ENCODE data around the gene PRKCI.

PRKCI gene

GRCh38 chr3:170306015-170306414, 83.8 kb downstream of the PRKCI start:
- TF ChIP-seq EZH2phosphoT487 (IDR thresholded peaks at IDR 0.05; ENCODE audit: borderline replicate concordance, low read length) = no peak
- TF ChIP-seq, protein P1, sequence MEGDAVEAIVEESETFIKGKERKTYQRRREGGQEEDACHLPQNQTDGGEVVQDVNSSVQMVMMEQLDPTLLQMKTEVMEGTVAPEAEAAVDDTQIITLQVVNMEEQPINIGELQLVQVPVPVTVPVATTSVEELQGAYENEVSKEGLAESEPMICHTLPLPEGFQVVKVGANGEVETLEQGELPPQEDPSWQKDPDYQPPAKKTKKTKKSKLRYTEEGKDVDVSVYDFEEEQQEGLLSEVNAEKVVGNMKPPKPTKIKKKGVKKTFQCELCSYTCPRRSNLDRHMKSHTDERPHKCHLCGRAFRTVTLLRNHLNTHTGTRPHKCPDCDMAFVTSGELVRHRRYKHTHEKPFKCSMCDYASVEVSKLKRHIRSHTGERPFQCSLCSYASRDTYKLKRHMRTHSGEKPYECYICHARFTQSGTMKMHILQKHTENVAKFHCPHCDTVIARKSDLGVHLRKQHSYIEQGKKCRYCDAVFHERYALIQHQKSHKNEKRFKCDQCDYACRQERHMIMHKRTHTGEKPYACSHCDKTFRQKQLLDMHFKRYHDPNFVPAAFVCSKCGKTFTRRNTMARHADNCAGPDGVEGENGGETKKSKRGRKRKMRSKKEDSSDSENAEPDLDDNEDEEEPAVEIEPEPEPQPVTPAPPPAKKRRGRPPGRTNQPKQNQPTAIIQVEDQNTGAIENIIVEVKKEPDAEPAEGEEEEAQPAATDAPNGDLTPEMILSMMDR (IDR thresholded peaks at IDR 0.05; ENCODE audit: low read depth, low read length, poor library complexity, severe bottlenecking) = no peak

DNA sequence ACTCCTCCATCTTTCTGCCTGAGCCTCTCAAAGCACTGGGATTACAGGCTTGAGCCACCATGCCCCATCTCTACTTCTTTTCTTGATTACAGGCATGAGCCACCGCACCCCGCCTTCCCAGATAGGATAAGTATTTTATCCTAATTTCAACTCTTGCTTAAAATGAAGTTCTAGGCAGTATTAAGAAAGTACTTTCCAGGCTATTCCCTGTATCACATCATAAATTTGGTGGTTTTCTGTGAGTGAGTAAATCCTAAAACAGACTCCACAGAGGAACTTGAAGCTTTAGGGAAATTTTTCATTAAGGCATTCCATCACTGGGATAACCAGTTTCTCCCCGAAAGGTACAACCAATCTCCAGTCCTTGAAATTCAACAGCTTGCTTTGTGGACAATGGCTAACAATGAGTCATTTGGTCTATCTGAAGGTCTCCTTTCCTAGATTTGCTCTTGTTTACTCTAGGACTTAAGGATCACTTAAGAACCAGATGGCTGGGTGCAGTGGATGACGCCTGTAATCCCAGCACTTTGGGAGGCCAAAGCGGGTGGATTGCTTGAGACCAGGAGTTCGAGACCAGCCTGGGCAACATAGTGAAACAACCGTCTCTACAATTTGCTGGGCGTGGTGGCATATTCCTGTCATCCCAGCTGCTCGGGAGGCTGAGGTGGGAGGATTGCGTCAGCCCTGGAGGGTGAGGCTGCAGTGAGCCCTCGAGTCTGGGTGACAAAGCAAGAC, 85.6 kb downstream of the PRKCI start:
- Histone ChIP-seq H3K4me2 (ENCODE audit: low read length) (no peak overlapping the region), H3K4me1 (ENCODE audit: control insufficient read depth, low read length) (peaks cover 3% of the 10 kb centered on the region; the same call in 1 of the 2 replicates)
- TF ChIP-seq, protein P1 (IDR thresholded peaks at IDR 0.05; ENCODE audit: low read depth, low read length, poor library complexity, severe bottlenecking) = no peak
- TF ChIP-seq EZH2phosphoT487 (IDR thresholded peaks at IDR 0.05; ENCODE audit: borderline replicate concordance, low read length) = no peak

More at GRCh38 chr3:170306015-170306414, 83.8 kb downstream of the PRKCI start:
- Histone ChIP-seq H3K9me2 (replicated peaks; ENCODE audit: control insufficient read depth, low read length) (no peaks in the 10 kb centered on the region), H3K9me3 (ENCODE audit: control insufficient read depth, insufficient read depth, low read length) (no peaks in the 10 kb centered on the region), H3K36me3 (ENCODE audit: control insufficient read depth, low read length) (peaks cover 10% of the 10 kb centered on the region; the same call in 1 of the 2 replicates), H3K27me3 (ENCODE audit: control insufficient read depth, low read length) (no peaks in the 10 kb centered on the region), H3K4me2 (ENCODE audit: low read length) (no peak overlapping the region), H3K4me3 (ENCODE audit: low read length) (no peak overlapping the region), H3K4me1 (ENCODE audit: control insufficient read depth, low read length) (peaks cover 3% of the 10 kb centered on the region; the same call in 1 of the 2 replicates), H3F3A (ENCODE audit: control insufficient read depth, insufficient read depth) (no peaks in the 10 kb centered on the region), H3K27ac (ENCODE audit: low read depth, low read length) (no peak overlapping the region), H4K20me1 (ENCODE audit: control insufficient read depth, insufficient read depth, low read depth, low read length) (no peaks in the 10 kb centered on the region; the same call in 1 of the 2 replicates), H3K79me2 (ENCODE audit: control insufficient read depth, low read length) (no peaks in the 10 kb centered on the region)

GRCh38 chr3:170309046-170309445, 86.8 kb downstream of the PRKCI start:
- H3K9me3 ChIP-seq (ENCODE audit: control insufficient read depth, insufficient read depth, low read length) = no peaks in the 10 kb centered on the region

More for the DNA sequence above, 85.6 kb downstream of the PRKCI start:
- no peaks in the 10 kb centered on the region for H3K27me3 ChIP-seq (ENCODE audit: control insufficient read depth, low read length)
- no peak overlapping the region for H3K4me3 ChIP-seq (ENCODE audit: low read length)
- H4K20me1 ChIP-seq (ENCODE audit: control insufficient read depth, insufficient read depth, low read depth, low read length) = no peaks in the 10 kb centered on the region
- H3F3A ChIP-seq (ENCODE audit: control insufficient read depth, insufficient read depth) = no peaks in the 10 kb centered on the region
- no peaks in the 10 kb centered on the region for H3K9me3 ChIP-seq (ENCODE audit: control insufficient read depth, insufficient read depth, low read length)
- no peaks in the 10 kb centered on the region for H3K36me3 ChIP-seq (ENCODE audit: control insufficient read depth, low read length)
- no peaks in the 10 kb centered on the region for H3K9me2 ChIP-seq (replicated peaks; ENCODE audit: control insufficient read depth, low read length)
- no peaks in the 10 kb centered on the region for H3K79me2 ChIP-seq (ENCODE audit: control insufficient read depth, low read length)
- no peak overlapping the region for H3K27ac ChIP-seq (ENCODE audit: low read depth, low read length)

More at GRCh38 chr3:170309046-170309445, 86.8 kb downstream of the PRKCI start:
- no peak overlapping the region for H3K27ac ChIP-seq (ENCODE audit: low read depth, low read length)
- no peaks in the 10 kb centered on the region for H3K36me3 ChIP-seq (ENCODE audit: control insufficient read depth, low read length)
- no peaks in the 10 kb centered on the region for H3K79me2 ChIP-seq (ENCODE audit: control insufficient read depth, low read length)
- peaks cover 3% of the 10 kb centered on the region; the same call in 1 of the 2 replicates for H3K4me1 ChIP-seq (ENCODE audit: control insufficient read depth, low read length)
- no peaks in the 10 kb centered on the region for H3K9me2 ChIP-seq (replicated peaks; ENCODE audit: control insufficient read depth, low read length)
- H3K4me3 ChIP-seq (ENCODE audit: low read length) = no peak overlapping the region
- no peak overlapping the region for H3K4me2 ChIP-seq (ENCODE audit: low read length)
- H4K20me1 ChIP-seq (ENCODE audit: control insufficient read depth, insufficient read depth, low read depth, low read length) = no peaks in the 10 kb centered on the region
- H3F3A ChIP-seq (ENCODE audit: control insufficient read depth, insufficient read depth) = no peaks in the 10 kb centered on the region
- H3K27me3 ChIP-seq (ENCODE audit: control insufficient read depth, low read length) = no peaks in the 10 kb centered on the region
- TF ChIP-seq, protein P1 (IDR thresholded peaks at IDR 0.05; ENCODE audit: low read depth, low read length, poor library complexity, severe bottlenecking) = no peak
- no peak for TF ChIP-seq EZH2phosphoT487 (IDR thresholded peaks at IDR 0.05; ENCODE audit: borderline replicate concordance, low read length)
